C4-2B (cell line): ENCODE results near the gene FRMD4A.

Source experiments
- ZFX ChIP-seq: fragments of 450-650 bp; IDR thresholded peaks from 2 replicates; pipeline ENCODE4 v1.6.1; 2017
- TF ChIP-seq, protein P1 (sequence below): fragments of 450-650 bp; conservative IDR thresholded peaks from 2 replicates; pipeline ENCODE4 v1.5.1; 2017; ENCODE audit warnings: mild to moderate bottlenecking

DNA sequence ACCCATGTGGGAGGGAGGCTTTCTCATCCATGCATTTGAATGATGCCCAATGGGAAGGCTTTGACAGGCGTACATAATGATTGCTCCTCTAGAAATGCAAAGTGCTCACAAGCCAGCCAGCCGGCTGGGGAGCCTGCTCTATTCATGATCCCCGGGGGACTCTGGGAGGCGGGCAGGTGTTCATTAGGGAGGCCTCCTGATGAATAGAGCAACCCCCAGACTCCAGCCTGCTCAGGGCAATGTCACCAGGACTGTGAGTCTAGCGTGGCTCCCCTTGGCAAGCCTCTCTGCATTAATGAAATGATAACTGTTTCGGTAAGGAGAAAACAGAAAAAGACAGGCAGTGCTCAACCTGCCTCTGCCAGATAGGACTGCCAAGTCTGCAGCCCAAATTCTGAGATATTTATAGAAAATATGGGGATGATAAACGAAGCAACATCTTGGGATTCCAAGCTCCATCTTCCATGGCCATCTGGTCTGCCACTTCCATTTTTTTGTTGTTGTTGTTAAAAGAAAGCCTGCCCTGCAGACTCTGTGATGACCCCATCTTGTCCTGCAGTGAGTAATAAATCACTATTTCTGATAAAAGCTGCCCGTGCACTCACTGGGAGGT is 507.5 kb downstream of the FRMD4A start:
- TF ChIP-seq ZFX, result no peak
- TF ChIP-seq, protein P1, sequence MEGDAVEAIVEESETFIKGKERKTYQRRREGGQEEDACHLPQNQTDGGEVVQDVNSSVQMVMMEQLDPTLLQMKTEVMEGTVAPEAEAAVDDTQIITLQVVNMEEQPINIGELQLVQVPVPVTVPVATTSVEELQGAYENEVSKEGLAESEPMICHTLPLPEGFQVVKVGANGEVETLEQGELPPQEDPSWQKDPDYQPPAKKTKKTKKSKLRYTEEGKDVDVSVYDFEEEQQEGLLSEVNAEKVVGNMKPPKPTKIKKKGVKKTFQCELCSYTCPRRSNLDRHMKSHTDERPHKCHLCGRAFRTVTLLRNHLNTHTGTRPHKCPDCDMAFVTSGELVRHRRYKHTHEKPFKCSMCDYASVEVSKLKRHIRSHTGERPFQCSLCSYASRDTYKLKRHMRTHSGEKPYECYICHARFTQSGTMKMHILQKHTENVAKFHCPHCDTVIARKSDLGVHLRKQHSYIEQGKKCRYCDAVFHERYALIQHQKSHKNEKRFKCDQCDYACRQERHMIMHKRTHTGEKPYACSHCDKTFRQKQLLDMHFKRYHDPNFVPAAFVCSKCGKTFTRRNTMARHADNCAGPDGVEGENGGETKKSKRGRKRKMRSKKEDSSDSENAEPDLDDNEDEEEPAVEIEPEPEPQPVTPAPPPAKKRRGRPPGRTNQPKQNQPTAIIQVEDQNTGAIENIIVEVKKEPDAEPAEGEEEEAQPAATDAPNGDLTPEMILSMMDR, result no peak
